Measurements from ENCODE around the gene WDR5. TPM values are rescaled to one million over a fixed set of nuclear protein-coding genes. Genes with fewer than 3 reads are reported as not detected.

WDR5 gene
- total RNA-seq, 1 donor from 2014 or later: 16.7 TPM

DNA sequence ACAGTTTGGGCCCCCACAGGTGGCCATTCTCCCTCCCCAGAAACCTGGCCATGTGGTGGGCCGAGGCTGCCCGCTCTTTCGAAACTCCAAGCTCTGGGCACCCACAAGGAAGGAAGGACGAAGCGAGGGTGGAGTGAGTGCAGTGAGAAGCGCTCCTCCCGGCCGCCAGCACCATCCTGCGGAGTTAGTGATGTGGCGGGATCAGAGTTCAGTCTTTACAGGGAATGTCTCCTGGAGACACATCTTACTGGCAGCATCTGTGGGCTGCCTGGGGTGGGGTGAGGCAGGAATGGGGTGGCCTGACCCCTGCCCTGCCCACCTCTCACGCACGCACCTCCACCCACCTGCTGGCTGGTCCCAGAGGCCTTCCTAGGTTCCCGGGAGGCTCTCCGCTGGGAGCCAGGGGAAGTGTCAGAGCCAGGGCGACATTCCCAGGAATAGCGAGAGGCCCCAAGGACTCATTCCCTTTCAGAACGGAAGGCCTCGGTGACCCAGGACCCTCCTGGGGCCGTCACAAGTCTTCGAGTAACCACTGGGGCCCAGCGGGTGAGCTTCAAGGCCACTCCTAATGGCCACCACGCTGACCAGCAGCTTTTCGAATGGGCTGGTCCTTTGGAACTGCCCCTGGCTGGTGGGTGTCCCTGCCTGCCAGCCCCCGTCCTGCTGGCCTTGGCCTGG is 34.0 kb downstream of the WDR5 start:
- TF ChIP-seq, protein P1, sequence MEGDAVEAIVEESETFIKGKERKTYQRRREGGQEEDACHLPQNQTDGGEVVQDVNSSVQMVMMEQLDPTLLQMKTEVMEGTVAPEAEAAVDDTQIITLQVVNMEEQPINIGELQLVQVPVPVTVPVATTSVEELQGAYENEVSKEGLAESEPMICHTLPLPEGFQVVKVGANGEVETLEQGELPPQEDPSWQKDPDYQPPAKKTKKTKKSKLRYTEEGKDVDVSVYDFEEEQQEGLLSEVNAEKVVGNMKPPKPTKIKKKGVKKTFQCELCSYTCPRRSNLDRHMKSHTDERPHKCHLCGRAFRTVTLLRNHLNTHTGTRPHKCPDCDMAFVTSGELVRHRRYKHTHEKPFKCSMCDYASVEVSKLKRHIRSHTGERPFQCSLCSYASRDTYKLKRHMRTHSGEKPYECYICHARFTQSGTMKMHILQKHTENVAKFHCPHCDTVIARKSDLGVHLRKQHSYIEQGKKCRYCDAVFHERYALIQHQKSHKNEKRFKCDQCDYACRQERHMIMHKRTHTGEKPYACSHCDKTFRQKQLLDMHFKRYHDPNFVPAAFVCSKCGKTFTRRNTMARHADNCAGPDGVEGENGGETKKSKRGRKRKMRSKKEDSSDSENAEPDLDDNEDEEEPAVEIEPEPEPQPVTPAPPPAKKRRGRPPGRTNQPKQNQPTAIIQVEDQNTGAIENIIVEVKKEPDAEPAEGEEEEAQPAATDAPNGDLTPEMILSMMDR (IDR thresholded peaks at IDR 0.05): no peak
- no peak for TF ChIP-seq POLR2AphosphoS5 (IDR thresholded peaks at IDR 0.05; ENCODE audit: insufficient read depth in 1 of 2, low read depth in 1 of 2)
- TF ChIP-seq POLR2A (IDR thresholded peaks at IDR 0.05): no peak
- Histone ChIP-seq H3K36me3 (no peaks in the 10 kb centered on the region), H3K4me3 (no peak overlapping the region), H3K27me3 (no peaks in the 10 kb centered on the region), H3K4me1 (peaks cover 16% of the 10 kb centered on the region), H3K9me3 (no peaks in the 10 kb centered on the region), H3K27ac (no peak overlapping the region)
- intact Hi-C loops (cut with DNase I): loop anchor here (2.0 to 5.0 kb wide), 2 partner anchors 157 to 273 kb away; partner anchors contain the start of gene RXRA
- DNase-seq (ENCODE audit: extremely low spot score in 2 of 2): no peak

DNA sequence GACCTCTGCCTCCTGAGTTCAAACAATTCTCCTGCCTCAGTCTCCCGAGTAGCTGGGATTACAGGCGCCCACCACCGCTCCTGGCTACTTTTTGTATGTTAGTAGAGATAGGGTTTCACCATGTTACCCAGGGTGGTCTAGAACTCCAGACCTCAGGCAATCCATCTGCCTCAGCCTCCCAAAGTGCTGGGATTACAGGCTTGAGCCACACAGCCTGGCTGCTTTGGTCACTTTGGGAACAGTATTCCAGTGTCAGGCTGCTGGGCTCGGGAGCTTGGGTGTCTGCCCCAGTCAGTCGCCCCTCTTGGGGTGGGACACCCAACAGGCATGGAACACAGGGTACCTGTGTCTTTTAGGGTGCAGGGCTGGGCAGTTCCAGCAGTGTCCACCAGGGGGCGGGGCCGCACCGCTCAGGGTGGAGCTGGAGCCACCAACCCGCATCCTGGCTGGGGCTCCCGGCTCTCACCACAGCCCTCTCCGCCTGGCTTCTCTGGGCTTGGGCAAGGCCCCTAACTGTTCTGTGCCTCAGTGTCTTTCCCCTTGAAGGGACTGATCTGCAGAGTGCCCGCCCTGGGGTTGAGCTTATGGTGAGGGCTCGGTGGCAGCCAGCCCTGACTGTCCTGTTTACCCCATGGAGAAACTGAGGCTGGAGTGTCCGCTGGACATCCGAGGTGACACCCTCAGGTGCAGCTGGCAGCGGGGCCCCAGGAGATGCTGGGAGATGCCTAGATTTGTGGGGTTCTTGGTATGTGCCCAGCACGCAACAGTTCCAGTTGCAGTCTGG is 34.8 kb downstream of the WDR5 start:
- Histone ChIP-seq H3K4me1 (peaks cover 25% of the 10 kb centered on the region), H3K4me3 (no peak overlapping the region), H3K9me3 (no peaks in the 10 kb centered on the region), H3K27ac (no peak overlapping the region), H3K27me3 (no peaks in the 10 kb centered on the region), H3K36me3 (no peaks in the 10 kb centered on the region)
- intact Hi-C loops (cut with DNase I): loop anchor here (2.0 to 5.0 kb wide), 2 partner anchors 157 to 272 kb away; partner anchors contain the start of gene RXRA
- no peak for DNase-seq (ENCODE audit: extremely low spot score in 2 of 2)
- no peak for TF ChIP-seq POLR2AphosphoS5 (IDR thresholded peaks at IDR 0.05; ENCODE audit: insufficient read depth in 1 of 2, low read depth in 1 of 2)
- TF ChIP-seq, protein P1 (IDR thresholded peaks at IDR 0.05): no peak
- no peak for TF ChIP-seq POLR2A (IDR thresholded peaks at IDR 0.05)

DNA sequence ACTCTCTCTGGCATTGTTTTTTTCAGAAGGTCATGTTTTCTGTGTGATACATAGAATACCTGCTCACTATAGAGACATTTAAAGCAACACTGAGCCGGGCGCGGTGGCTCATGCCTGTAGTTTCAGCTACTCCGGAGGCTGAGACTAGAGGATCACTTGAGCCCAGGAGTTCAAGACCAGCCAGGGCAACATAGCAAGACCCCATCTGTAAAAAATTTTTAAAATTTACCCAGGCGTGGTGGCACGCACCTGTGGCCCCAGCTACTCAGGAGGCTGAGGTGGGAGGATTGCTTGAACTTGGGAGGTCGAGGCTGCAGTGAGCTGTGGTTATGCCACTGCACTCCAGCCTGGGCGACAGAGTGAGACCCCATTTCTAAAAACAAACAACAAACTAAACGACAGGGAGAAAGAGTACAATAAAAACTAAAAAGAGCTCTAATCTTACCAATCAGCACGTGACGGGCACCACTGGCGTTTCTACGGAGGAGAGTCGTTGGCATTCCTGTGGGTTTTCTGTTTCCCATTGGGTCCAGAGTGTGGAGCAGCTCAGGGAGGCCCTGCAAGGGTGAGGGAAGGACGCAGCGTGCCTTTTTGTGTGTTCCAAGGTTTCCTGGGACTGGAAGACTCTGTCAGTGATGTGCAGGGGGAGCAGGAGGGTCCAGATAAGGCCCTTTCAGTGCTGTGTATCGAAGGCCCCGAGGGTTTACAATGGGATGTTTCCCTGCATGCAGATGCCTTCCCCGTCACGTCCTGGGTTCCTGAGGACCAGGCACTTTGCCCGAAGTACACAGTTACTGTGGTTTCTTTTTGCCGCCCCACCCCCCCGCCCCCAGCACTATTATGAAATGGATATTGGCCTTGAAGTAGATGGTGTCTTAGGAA is 35.7 kb downstream of the WDR5 start:
- no peak for TF ChIP-seq POLR2A (IDR thresholded peaks at IDR 0.05)
- TF ChIP-seq, protein P1 (IDR thresholded peaks at IDR 0.05): no peak
- intact Hi-C loops (cut with DNase I): loop anchor here (2.0 to 5.0 kb wide), 2 partner anchors 156 to 271 kb away; partner anchors contain the start of gene RXRA
- H3K4me3 ChIP-seq: no peak overlapping the region
- no peak overlapping the region for H3K27ac ChIP-seq
- H3K9me3 ChIP-seq: no peaks in the 10 kb centered on the region
- no peaks in the 10 kb centered on the region for H3K36me3 ChIP-seq
- no peaks in the 10 kb centered on the region for H3K27me3 ChIP-seq
- H3K4me1 ChIP-seq: peaks cover 33% of the 10 kb centered on the region
- DNase-seq (ENCODE audit: extremely low spot score in 2 of 2): no peak

DNA sequence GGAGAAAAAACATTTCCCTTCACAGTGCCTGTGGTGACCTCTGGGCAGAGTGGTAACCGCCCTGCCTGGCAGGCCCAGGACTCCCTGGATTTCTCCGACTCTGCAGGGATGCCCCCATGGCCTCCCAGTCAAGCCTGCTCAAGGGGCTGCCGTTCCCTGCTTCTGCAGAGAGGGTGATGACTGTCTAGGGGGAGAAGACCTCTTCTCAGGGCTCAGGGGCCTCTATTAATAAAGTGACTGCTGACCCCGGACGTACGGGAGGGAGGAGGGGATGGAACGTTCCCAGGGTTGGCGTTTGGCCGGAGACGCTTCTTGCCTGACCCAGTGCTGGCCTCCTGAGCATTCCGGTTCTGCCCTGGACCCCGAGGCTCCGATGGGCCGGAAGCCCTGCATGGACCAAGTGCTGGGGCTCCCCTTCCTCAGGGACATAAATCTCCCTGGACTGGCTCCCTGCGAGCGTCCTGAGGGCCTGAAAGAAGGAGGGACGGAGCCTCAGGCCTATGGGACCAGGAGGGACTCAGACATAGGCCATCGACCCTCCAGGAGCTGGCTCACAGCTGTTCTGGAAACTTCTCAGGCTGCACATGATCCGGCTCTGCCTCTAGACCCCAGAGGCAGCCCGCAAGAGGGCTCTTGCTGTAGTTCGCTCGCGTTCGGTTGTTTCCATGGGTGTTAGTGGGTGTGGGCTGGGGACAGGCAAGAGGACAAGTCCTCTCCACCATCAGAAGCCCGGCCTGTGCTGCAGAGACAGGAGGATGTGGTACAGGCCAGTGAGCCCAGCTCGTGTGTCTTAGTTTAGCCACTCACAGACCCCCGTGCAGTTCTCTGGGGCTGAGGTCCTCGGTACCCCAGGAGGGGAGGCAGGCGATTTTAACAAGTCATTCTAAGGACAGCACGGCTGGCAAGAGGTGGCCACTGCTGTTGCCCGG is 36.6 kb downstream of the WDR5 start:
- H3K9me3 ChIP-seq: no peaks in the 10 kb centered on the region
- no peak for TF ChIP-seq POLR2AphosphoS5 (IDR thresholded peaks at IDR 0.05; ENCODE audit: insufficient read depth in 1 of 2, low read depth in 1 of 2)
- TF ChIP-seq POLR2A (IDR thresholded peaks at IDR 0.05): no peak
- TF ChIP-seq, protein P1 (IDR thresholded peaks at IDR 0.05): no peak
- intact Hi-C loops (cut with DNase I): loop anchor here (5.0 kb wide), 1 partner anchor 155 kb away; the partner anchor contains the start of gene RXRA
- H3K4me3 ChIP-seq: no peak overlapping the region
- no peak for DNase-seq (ENCODE audit: extremely low spot score in 2 of 2)
- H3K27me3 ChIP-seq: no peaks in the 10 kb centered on the region
- peaks cover 34% of the 10 kb centered on the region for H3K4me1 ChIP-seq
- H3K27ac ChIP-seq: no peak overlapping the region
- H3K36me3 ChIP-seq: no peaks in the 10 kb centered on the region

Data from vagina (tissue), 2 donors.